T-helper 17 cell (primary cell): ENCODE results near the gene ZNF609. TPM values are rescaled to one million over a fixed set of nuclear protein-coding genes. Genes with fewer than 3 reads are reported as not detected.
A peak's percentile ranks its signal among the peaks of the same experiment; 100 is the strongest.

Experiments used
- ATAC-seq: fragments of 150-1000 bp; cut with Tn5 transposase; 2 replicates; pipeline ENCODE4 v1.10.0; 2021; ENCODE audit warnings: mild to moderate bottlenecking, moderate library complexity
- DNase-seq, 3 donors: peaks; one replicate each; pipeline versions ENCODE4 v3.0.0 to v3.0.0-alpha.2; 2020 to 2021
- H3K9me3 ChIP-seq: one replicate; pipeline ENCODE4 v1.7.0; 2013; ENCODE audit warnings: low read length, mild to moderate bottlenecking; ENCODE audit not compliant: control insufficient read depth, poor library complexity, severe bottlenecking
- H3K27ac Mint-ChIP-seq: one replicate; pipeline ENCODE4 v1.8.0; 2022; ENCODE audit warnings: mild to moderate bottlenecking, moderate library complexity, mixed read lengths
- H3K27me3 Mint-ChIP-seq: one replicate; pipeline ENCODE4 v1.8.0; 2022; ENCODE audit warnings: mixed read lengths
- H3K36me3 Mint-ChIP-seq: one replicate; pipeline ENCODE4 v1.8.0; 2022; ENCODE audit warnings: low read depth, mixed read lengths
- H3K4me1 Mint-ChIP-seq: one replicate; pipeline ENCODE4 v1.8.0; 2022; ENCODE audit warnings: mild to moderate bottlenecking, mixed read lengths
- H3K4me3 Mint-ChIP-seq: one replicate; pipeline ENCODE4 v1.8.0; 2022; ENCODE audit warnings: mild to moderate bottlenecking, moderate library complexity, mixed read lengths
- total RNA-seq, 4 donors: library from RNA in 2 of 4; stranded (reverse) in 2 of 4; gene quantifications; one replicate each; pipeline ENCODE4 v1.2.3 and lab custom pipeline; 2022 to 2026

The ZNF609 gene
- total RNA-seq, 2 donors from 2014 or later = 37.6 to 43.2 TPM

- no peaks in the 10 kb centered on the region for H3K9me3 ChIP-seq
- peak overlapping the region; percentile 84 for H3K27ac Mint-ChIP-seq
- peaks cover 35% of the 10 kb centered on the region for H3K4me1 Mint-ChIP-seq
- peaks cover 10% of the 10 kb centered on the region for H3K36me3 Mint-ChIP-seq
- ATAC-seq (no peak), DNase-seq (no peak)
- H3K4me3 Mint-ChIP-seq = no peak overlapping the region
- H3K27me3 Mint-ChIP-seq = no peaks in the 10 kb centered on the region
Measured at GRCh38 chr15:64443016-64443415, 17.4 kb upstream of the ZNF609 start.

DNA sequence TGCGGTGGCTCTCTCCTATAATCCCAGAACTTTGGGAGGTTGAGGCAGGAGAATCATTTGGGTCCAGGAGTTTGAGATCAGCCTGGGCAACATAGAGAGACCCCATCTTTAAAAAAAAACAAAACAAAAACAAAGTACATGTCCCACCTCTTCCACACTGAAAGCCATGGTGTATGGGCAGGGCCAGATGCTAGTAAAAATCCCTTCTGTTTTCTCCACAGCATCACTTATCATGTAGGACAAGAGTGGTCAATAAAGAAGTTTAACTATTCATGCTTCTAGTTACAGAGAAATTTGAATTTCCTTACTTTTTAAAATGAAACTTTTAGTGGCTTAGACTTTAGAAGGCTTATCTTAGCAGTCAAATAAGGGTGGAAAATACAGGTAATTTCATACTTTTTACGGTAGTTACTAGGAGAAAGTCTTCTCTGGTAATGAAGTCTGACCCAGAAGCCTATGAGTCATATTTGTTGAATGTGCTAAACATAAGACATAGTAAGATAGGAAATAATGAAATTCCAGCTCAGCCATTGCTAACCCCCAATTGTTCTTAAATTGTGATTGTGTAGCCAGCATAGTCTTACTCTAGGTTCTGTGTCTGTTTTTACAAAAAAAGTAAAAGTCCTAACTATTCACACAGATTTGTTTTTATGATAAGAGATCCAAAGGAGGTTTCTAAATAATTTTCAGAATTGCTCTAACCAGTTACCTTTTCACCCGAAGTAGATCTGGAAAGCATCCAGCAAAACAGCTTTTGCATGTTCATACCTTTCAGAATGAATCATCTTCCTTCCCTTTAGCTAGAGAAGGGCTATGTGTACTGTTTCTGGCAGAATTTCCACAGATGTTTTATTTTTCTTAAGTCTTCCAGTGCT is 16.4 kb upstream of the ZNF609 start:
- Mint-ChIP-seq H3K27ac (peak overlapping the region; percentile 84), H3K4me3 (peak overlapping the region; percentile 50), H3K36me3 (peaks cover 11% of the 10 kb centered on the region), H3K4me1 (peaks cover 33% of the 10 kb centered on the region), H3K27me3 (no peaks in the 10 kb centered on the region)
- H3K9me3 ChIP-seq = no peaks in the 10 kb centered on the region
- ATAC-seq = peak; percentile 32
- DNase-seq = no peak

DNA sequence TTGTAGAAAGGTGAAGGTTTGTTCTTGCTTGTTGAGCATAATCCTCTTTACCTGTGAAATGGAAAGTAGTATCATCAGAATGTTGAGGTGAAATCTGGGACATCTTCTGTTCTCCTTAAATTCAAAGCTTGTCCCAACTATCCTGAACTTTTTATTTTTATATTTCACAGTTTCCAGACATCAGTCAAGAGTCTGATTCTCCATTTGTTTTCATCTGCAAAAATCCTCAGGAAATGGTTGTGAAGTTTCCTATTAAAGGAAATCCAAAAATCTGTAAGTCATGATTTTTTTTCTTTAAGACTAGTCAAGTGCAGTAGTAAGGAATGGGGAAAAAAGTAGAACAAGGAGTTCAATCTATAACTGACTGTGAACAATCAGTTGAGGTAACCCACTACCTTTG is 15.5 kb upstream of the ZNF609 start:
- peak overlapping the region; percentile 84 for H3K27ac Mint-ChIP-seq
- ATAC-seq (no peak), DNase-seq (no peak)
- no peaks in the 10 kb centered on the region for H3K9me3 ChIP-seq
- peaks cover 27% of the 10 kb centered on the region for H3K4me1 Mint-ChIP-seq
- peaks cover 11% of the 10 kb centered on the region for H3K36me3 Mint-ChIP-seq
- no peaks in the 10 kb centered on the region for H3K27me3 Mint-ChIP-seq
- no peak overlapping the region for H3K4me3 Mint-ChIP-seq

DNA sequence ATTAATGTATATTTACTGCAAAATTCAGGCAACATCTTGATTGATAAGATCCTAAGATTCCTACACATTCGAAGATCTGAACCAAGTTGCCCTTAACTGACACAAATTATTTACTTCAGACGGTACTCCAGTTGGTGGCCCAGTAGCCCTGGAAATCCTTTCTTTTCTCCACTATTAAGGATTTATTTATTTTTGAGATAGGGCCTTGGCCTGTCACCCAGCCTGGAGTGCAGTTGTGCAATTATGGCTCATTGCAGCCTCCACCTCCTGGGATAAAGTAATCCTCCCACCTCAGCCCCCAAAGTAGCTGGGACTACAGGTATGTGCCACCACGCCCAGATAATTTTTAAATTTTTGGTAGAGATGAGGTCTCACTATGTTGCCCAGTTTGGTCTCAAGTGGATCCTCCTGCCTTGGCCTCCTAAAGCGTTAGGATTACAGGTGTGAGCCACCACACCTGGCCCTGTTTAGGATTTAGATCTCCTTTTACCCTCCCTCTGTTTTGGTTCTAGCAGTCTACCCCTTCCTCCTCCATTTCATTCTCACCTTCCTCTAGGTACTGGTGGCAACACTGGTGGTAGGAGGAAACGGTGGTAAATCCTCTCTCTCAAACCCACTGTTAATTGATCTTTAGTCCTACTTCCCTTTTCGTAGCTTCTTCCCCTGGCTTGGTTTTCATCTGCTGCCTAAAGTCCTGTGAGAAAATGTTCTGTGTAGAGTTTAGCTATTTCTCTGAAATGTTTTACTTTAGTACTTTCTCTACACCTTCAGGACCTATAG is 12.7 kb upstream of the ZNF609 start:
- H3K4me3 Mint-ChIP-seq = peak overlapping the region; percentile 42
- DNase-seq (no peak), ATAC-seq (no peak)
- H3K4me1 Mint-ChIP-seq = peaks cover 27% of the 10 kb centered on the region
- H3K9me3 ChIP-seq = no peaks in the 10 kb centered on the region
- H3K36me3 Mint-ChIP-seq = peaks cover 6% of the 10 kb centered on the region
- no peaks in the 10 kb centered on the region for H3K27me3 Mint-ChIP-seq
- peak overlapping the region; percentile 9 for H3K27ac Mint-ChIP-seq

DNA sequence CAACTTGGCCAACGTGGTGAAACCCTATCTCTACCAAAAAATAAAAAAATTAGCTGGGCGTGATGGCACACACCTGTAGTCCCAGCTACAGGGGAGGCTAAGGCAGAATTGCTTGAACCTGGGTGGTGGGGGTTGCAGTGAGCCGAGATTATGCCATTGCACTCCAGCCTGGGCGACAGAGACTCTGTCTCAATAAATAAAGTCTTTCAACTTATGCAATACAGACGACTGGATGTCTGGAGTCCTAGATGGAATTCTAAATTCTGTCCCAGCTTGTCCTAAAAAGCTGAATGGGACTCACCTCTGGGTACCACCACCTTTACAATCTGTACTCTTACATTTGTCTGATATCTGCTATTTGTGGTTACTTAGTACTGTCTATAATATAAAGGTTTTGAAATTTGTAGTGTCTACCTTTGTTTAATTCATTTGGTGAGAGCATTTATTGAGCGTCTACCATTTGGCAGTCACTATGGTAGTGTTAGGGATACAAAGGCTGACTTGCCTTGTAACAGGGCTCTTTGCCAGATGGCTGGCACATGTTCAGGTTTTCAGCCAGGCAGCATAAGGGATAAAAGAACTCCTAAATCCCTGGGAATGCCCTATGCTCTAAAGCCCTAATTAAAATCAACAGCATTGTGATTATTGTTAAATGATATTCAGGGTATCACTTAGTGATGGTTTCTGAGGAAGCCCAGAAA is 7.2 kb upstream of the ZNF609 start:
- peaks cover 9% of the 10 kb centered on the region for H3K4me1 Mint-ChIP-seq
- no peak overlapping the region for H3K27ac Mint-ChIP-seq
- H3K27me3 Mint-ChIP-seq = no peaks in the 10 kb centered on the region
- no peaks in the 10 kb centered on the region for H3K36me3 Mint-ChIP-seq
- DNase-seq = no peak
- H3K4me3 Mint-ChIP-seq = no peak overlapping the region
- no peaks in the 10 kb centered on the region for H3K9me3 ChIP-seq
- ATAC-seq = no peak

DNA sequence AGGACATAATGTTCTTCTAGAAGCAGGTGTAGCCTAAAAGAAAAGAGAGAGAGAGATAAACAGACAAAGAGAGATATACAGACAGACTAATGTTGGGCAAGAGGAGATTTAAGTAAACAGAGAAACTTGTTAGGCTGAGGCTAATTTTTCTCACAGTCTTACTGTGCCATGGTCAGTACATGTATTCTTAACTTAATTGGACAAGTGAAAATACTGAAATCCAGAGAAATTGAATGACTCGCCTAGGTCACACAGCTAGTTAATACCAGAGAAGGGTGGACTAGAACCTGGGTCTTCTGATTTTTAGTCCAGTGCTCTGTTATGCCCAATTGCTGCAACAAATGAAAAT is 6.7 kb upstream of the ZNF609 start:
- ATAC-seq = no peak
- Mint-ChIP-seq H3K4me3 (no peak overlapping the region), H3K4me1 (peaks cover 4% of the 10 kb centered on the region), H3K27me3 (no peaks in the 10 kb centered on the region), H3K36me3 (no peaks in the 10 kb centered on the region), H3K27ac (no peak overlapping the region)
- DNase-seq = no peak
- no peaks in the 10 kb centered on the region for H3K9me3 ChIP-seq

- ATAC-seq (no peak), DNase-seq (no peak)
- Mint-ChIP-seq H3K27me3 (no peaks in the 10 kb centered on the region), H3K36me3 (no peaks in the 10 kb centered on the region), H3K4me3 (no peak overlapping the region), H3K27ac (no peak overlapping the region), H3K4me1 (peaks cover 4% of the 10 kb centered on the region)
- H3K9me3 ChIP-seq = no peaks in the 10 kb centered on the region
Measured at GRCh38 chr15:64454282-64454681, 6.1 kb upstream of the ZNF609 start.

GRCh38 chr15:64455961-64456371 is 4.4 kb upstream of the ZNF609 start:
- H3K27ac Mint-ChIP-seq = peak overlapping the region; percentile 32
- no peaks in the 10 kb centered on the region for H3K27me3 Mint-ChIP-seq
- peaks cover 15% of the 10 kb centered on the region for H3K4me1 Mint-ChIP-seq
- no peaks in the 10 kb centered on the region for H3K9me3 ChIP-seq
- no peak for ATAC-seq
- no peaks in the 10 kb centered on the region for H3K36me3 Mint-ChIP-seq
- no peak for DNase-seq
- H3K4me3 Mint-ChIP-seq = no peak overlapping the region

DNA sequence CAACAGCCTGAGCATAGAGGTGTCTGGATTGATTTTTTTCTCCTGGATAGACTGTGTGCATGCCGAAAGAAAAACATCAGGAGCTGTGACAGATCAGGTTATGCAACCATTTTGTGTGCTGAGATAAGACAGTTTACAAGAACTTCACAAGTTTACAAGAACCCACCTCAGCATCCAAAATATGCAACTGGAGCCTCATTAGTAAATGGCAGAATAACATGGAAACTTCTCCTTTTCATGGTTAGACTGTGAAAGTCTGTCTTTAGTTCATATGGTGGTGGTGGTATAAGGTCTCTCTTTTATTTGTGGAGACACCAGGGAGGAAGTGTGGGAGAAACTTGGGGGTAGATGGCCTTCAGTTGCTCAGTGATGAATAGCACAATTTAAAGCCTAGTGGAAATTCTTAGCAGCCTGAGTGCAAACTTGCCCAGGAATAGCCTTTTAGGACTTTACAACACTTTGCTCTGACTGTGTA is 3.7 kb upstream of the ZNF609 start:
- peak overlapping the region; percentile 32 for H3K27ac Mint-ChIP-seq
- ATAC-seq (no peak), DNase-seq (no peak)
- H3K9me3 ChIP-seq = no peaks in the 10 kb centered on the region
- peaks cover 20% of the 10 kb centered on the region for H3K4me1 Mint-ChIP-seq
- no peak overlapping the region for H3K4me3 Mint-ChIP-seq
- no peaks in the 10 kb centered on the region for H3K36me3 Mint-ChIP-seq
- H3K27me3 Mint-ChIP-seq = no peaks in the 10 kb centered on the region

- Mint-ChIP-seq H3K4me3 (peak overlapping the region; percentile 94), H3K27me3 (no peaks in the 10 kb centered on the region), H3K4me1 (peaks cover 27% of the 10 kb centered on the region), H3K27ac (peak overlapping the region; percentile 89), H3K36me3 (no peaks in the 10 kb centered on the region)
- no peak for DNase-seq
- H3K9me3 ChIP-seq = no peaks in the 10 kb centered on the region
- ATAC-seq = no peak
Measured at GRCh38 chr15:64459066-64459781, 1.2 kb upstream of the ZNF609 start.

- ATAC-seq = peak; percentile 48
- H3K4me1 Mint-ChIP-seq = peaks cover 35% of the 10 kb centered on the region
- H3K27ac Mint-ChIP-seq = peak overlapping the region; percentile 89
Measured at GRCh38 chr15:64460724-64461720, 644 bp downstream of the ZNF609 start.

GRCh38 chr15:64461721-64462162 is 1.4 kb downstream of the ZNF609 start:
- peak; percentile 10 for ATAC-seq
- H3K4me3 Mint-ChIP-seq = peak overlapping the region; percentile 94
- H3K27me3 Mint-ChIP-seq = no peaks in the 10 kb centered on the region

More at GRCh38 chr15:64460724-64461720, 644 bp downstream of the ZNF609 start:
- no peaks in the 10 kb centered on the region for H3K9me3 ChIP-seq
- H3K4me3 Mint-ChIP-seq = peak overlapping the region; percentile 94
- H3K36me3 Mint-ChIP-seq = no peaks in the 10 kb centered on the region
- H3K27me3 Mint-ChIP-seq = no peaks in the 10 kb centered on the region
- DNase-seq = no peak

More at GRCh38 chr15:64461721-64462162, 1.4 kb downstream of the ZNF609 start:
- H3K27ac Mint-ChIP-seq = peak overlapping the region; percentile 89
- no peak for DNase-seq
- H3K36me3 Mint-ChIP-seq = no peaks in the 10 kb centered on the region
- no peaks in the 10 kb centered on the region for H3K9me3 ChIP-seq
- peaks cover 40% of the 10 kb centered on the region for H3K4me1 Mint-ChIP-seq
